K562 (cell line): ENCODE results near the gene MARCHF9. TPM values are rescaled to one million over a fixed set of nuclear protein-coding genes. Genes with fewer than 3 reads are reported as not detected.

ENCODE experiments used
- CEBPG ChIP-seq, 3 experiments: fragments of 200-800 bp in 1 of 3; sonication (Bioruptor generic) in 1 of 3; sonication (generic) in 1 of 3; formaldehyde crosslinking in 1 of 3; IDR thresholded peaks in 2 of 3; conservative IDR thresholded peaks in 1 of 3; 2 replicates each; pipeline versions ENCODE4 v1.6.1 to v1.8.0; 2016 to 2022; ENCODE audit warnings: missing compliant biosample characterization in 2 of 3, missing genetic modification characterization in 2 of 3, mild to moderate bottlenecking in 1 of 3, missing genetic modification reagents in 1 of 3
- DMBX1 ChIP-seq: fragments of 250-450 bp; sonication (Bioruptor Pico); IDR thresholded peaks from 2 replicates; pipeline ENCODE4 v1.8.0; 2022; ENCODE audit warnings: inconsistent platforms, mild to moderate bottlenecking, moderate library complexity, borderline replicate concordance
- ESRRB ChIP-seq: fragments of 250-450 bp; sonication (Bioruptor Pico); IDR thresholded peaks from 2 replicates; pipeline ENCODE4 v1.5.0; 2020; ENCODE audit warnings: mild to moderate bottlenecking, moderate library complexity, borderline replicate concordance
- HDAC6 ChIP-seq: IDR thresholded peaks from 2 replicates; pipeline ENCODE4 v1.6.1; 2012; ENCODE audit warnings: low read depth, mild to moderate bottlenecking, control low read depth, inconsistent platforms, low read length, moderate library complexity
- MLX ChIP-seq, 2 experiments: fragments of 450-650 bp in 1 of 2; sonication (generic) in 1 of 2; formaldehyde crosslinking; conservative IDR thresholded peaks; 2 replicates each; pipeline versions ENCODE4 v1.4.0 to v1.8.1; 2020 to 2022; ENCODE audit warnings: mild to moderate bottlenecking in 1 of 2, missing genetic modification reagents in 1 of 2
- PBX2 ChIP-seq, 2 experiments: IDR thresholded peaks in 1 of 2; conservative IDR thresholded peaks in 1 of 2; 2 replicates each; pipeline ENCODE4 v1.6.1; 2016; ENCODE audit warnings: low read depth in 2 of 2, mild to moderate bottlenecking in 1 of 2, missing compliant biosample characterization in 1 of 2, missing genetic modification characterization in 1 of 2, moderate library complexity in 1 of 2
- RHOXF2B ChIP-seq: fragments of 250-450 bp; sonication (Bioruptor Pico); conservative IDR thresholded peaks from 2 replicates; pipeline ENCODE4 v1.5.1; 2021
- SIN3B ChIP-seq: fragments of 450-650 bp; IDR thresholded peaks from 2 replicates; pipeline ENCODE4 v1.6.1; 2017; ENCODE audit warnings: low read depth, mild to moderate bottlenecking, moderate library complexity
- STAT6 ChIP-seq: sonication (generic); formaldehyde crosslinking; IDR thresholded peaks from 2 replicates; pipeline ENCODE4 v1.8.1; 2023; ENCODE audit warnings: mild to moderate bottlenecking, missing genetic modification reagents
- TARDBP ChIP-seq: fragments of 450-650 bp; IDR thresholded peaks from 2 replicates; pipeline ENCODE4 v1.6.1; 2016
- ZBTB49 ChIP-seq: sonication (generic); formaldehyde crosslinking; IDR thresholded peaks from 2 replicates; pipeline ENCODE4 v1.8.0; 2022; ENCODE audit warnings: missing genetic modification reagents, mild to moderate bottlenecking, borderline replicate concordance
- ZNF253 ChIP-seq: fragments of 250-450 bp; sonication (Bioruptor Pico); conservative IDR thresholded peaks from 2 replicates; pipeline ENCODE4 v1.6.1; 2021; ENCODE audit warnings: mild to moderate bottlenecking
- ZNF347 ChIP-seq: fragments of 450-650 bp; formaldehyde crosslinking; IDR thresholded peaks from 2 replicates; pipeline ENCODE4 v1.4.0; 2020; ENCODE audit warnings: low read depth, mild to moderate bottlenecking, moderate library complexity
- polyA plus RNA-seq, 8 experiments: library from polyadenylated mRNA; depleted of rRNA in 4 of 8; stranded (reverse) in 5 of 8; unstranded in 3 of 8; fragments of >200 nt; fragmentation: Nextera tagmentation in 2 of 8; fragmentation: Illumina TruSeq in 1 of 8; extraction: Ambion mirVana in 2 of 8; extraction: Trizol in 1 of 8; gene quantifications; 2 replicates each; pipeline versions ENCODE4 v1.2.1 to v1.2.3, GENCODE V29; 2011 to 2014; ENCODE audit warnings: inconsistent platforms in 1 of 8, missing spikeins in 1 of 8
- total RNA-seq, 7 experiments: library from RNA; depleted of rRNA in 6 of 7; stranded (reverse); fragments of >200 nt in 6 of 7; fragmentation: Illumina TruSeq in 2 of 7; extraction: Trizol in 2 of 7; gene quantifications; 2 replicates each; pipeline versions ENCODE4 v1.2.1 to v1.2.3, GENCODE V29; 2011 to 2021; ENCODE audit warnings: low replicate concordance in 1 of 7
- TF ChIP-seq, protein P1 (sequence below): fragments of 250-450 bp; sonication (Bioruptor Pico); IDR thresholded peaks from 2 replicates; pipeline ENCODE4 v1.5.0; 2020; ENCODE audit warnings: mild to moderate bottlenecking, borderline replicate concordance

Gene MARCHF9
- total and polyA plus RNA-seq, 9 of the 15 experiments (the other 6 are each of a cell fraction or from before 2014, with no cell fraction given): 0.80 to 12.4 (median 6.2) TPM

DNA sequence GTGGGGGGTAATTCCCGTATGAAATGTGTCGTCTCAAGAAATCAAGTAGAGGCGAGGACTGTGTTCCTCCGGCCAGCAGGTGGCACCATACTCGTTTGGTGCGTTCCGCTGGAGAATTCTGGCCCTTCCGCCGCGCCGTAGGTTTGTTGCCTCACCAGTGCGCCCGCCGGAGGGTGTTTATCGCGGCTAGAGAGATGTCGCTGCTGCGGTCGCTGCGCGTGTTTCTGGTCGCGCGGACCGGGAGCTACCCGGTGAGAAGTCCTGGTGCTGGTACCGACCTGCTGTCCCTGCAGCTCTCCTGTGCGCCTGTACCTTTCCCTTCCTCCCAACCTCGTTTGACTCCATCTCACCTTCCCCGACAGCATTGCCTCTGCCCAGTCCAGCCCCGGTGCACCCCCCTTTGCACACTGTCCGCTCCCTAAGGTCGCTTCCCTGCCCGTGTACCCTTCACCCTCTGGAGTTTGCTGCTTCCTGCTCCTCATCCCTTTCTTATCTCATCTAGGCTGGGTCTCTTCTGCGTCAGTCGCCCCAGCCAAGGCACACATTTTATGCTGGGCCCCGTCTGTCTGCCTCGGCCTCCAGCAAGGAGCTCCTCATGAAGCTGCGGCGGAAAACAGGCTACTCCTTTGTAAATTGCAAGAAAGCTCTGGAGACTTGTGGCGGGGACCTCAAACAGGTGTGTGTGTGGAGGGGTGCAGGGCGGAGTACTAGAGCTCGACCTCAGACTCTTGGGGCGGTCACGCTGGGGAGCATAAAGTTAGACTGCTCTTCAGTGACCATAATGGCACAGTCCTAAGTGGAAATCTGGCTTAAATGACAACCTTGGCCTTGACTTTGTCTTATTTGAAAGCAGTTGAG lies 27.9 kb downstream of the MARCHF9 start, which contains the start of gene TSFM (continued):
- TF ChIP-seq, protein P1, sequence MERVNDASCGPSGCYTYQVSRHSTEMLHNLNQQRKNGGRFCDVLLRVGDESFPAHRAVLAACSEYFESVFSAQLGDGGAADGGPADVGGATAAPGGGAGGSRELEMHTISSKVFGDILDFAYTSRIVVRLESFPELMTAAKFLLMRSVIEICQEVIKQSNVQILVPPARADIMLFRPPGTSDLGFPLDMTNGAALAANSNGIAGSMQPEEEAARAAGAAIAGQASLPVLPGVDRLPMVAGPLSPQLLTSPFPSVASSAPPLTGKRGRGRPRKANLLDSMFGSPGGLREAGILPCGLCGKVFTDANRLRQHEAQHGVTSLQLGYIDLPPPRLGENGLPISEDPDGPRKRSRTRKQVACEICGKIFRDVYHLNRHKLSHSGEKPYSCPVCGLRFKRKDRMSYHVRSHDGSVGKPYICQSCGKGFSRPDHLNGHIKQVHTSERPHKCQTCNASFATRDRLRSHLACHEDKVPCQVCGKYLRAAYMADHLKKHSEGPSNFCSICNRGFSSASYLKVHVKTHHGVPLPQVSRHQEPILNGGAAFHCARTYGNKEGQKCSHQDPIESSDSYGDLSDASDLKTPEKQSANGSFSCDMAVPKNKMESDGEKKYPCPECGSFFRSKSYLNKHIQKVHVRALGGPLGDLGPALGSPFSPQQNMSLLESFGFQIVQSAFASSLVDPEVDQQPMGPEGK: no peak
- no peak for TF ChIP-seq MLX (CRISPR knock-in tag; conservative IDR thresholded peaks at IDR 0.05)
- TF ChIP-seq CEBPG (CRISPR knock-in tag; IDR thresholded peaks at IDR 0.05): peak; percentile 95
- TF ChIP-seq CEBPG (tag; conservative IDR thresholded peaks at IDR 0.05 in 1 of 2, IDR thresholded peaks at IDR 0.05 in 1 of 2): peak; percentile 85 to 93
- TF ChIP-seq RHOXF2B (CRISPR knock-in tag): no peak
- TF ChIP-seq TARDBP: peak; percentile 88; the same call in 1 of the 2 replicates
- no peak for TF ChIP-seq PBX2 (CRISPR knock-in tag; IDR thresholded peaks at IDR 0.05; ENCODE audit: low read depth)
- no peak for TF ChIP-seq PBX2 (tag; conservative IDR thresholded peaks at IDR 0.05; ENCODE audit: low read depth)
- TF ChIP-seq ESRRB (CRISPR knock-in tag): no peak
- TF ChIP-seq SIN3B: peak; percentile 96
- TF ChIP-seq ZNF347 (CRISPR knock-in tag): no peak
- no peak for TF ChIP-seq STAT6 (CRISPR knock-in tag)
- no peak for TF ChIP-seq ZNF253 (CRISPR knock-in tag)
- TF ChIP-seq DMBX1: no peak
- TF ChIP-seq HDAC6: no peak
- TF ChIP-seq ZBTB49 (CRISPR knock-in tag): no peak
